Endometrial microvascular endothelial cells (primary cell): ENCODE data around the gene VAMP8. TPM values are rescaled to one million over a fixed set of nuclear protein-coding genes. Genes with fewer than 3 reads are reported as not detected.
"Not testable (repeated sequence)": the region's sequence is repeated elsewhere in the genome, so short reads cannot be mapped to it uniquely, and the experiment has no call there.

Source experiments
- in situ Hi-C: cut with HindIII; loops from 2 replicates; pipeline ENCODE4 v1.10.0; 2017; ENCODE audit warnings: low sequenced_read_pairs, low pct_unique_long_range_greater_than_20kb; ENCODE audit errors: inconsistent ontology term
- total RNA-seq: library from RNA; depleted of rRNA; stranded (reverse); fragments of >200 nt; gene quantifications from one replicate; pipeline ENCODE4 v1.2.3, GENCODE V29; 2015; ENCODE audit errors: inconsistent ontology term

VAMP8 gene
- total RNA-seq, 1 donor from 2014 or later, result 3.6 TPM

- in situ Hi-C loops, result loop anchor here (25.0 kb wide), 1 partner anchor 133 kb away; the partner anchor contains the start of genes CAPG and SH2D6
These were observed 32.2 kb upstream of the VAMP8 start for GRCh38 chr2:85544915-85545779.

- in situ Hi-C loops, result loop anchor here (25.0 kb wide), 1 partner anchor 134 kb away; the partner anchor contains the start of genes CAPG and SH2D6
These were observed 31.6 kb upstream of the VAMP8 start for GRCh38 chr2:85545780-85546240.

- in situ Hi-C loops, result loop anchor here (25.0 kb wide), 1 partner anchor 135 kb away; the partner anchor contains the start of genes CAPG and SH2D6
These were observed 30.1 kb upstream of the VAMP8 start for GRCh38 chr2:85547089-85547858.

GRCh38 chr2:85547859-85548607 is 29.4 kb upstream of the VAMP8 start:
- in situ Hi-C loops, result loop anchor here (25.0 kb wide), 1 partner anchor 136 kb away; the partner anchor contains the start of genes CAPG and SH2D6

GRCh38 chr2:85548608-85548900 is 28.8 kb upstream of the VAMP8 start:
- in situ Hi-C loops, result loop anchor here (25.0 kb wide), 1 partner anchor 136 kb away; the partner anchor contains the start of genes CAPG and SH2D6

GRCh38 chr2:85549095-85549494 is 28.3 kb upstream of the VAMP8 start:
- in situ Hi-C loops, result loop anchor here (25.0 kb wide), 1 partner anchor 137 kb away; the partner anchor contains the start of genes CAPG and SH2D6

GRCh38 chr2:85549826-85550225 is 27.6 kb upstream of the VAMP8 start:
- in situ Hi-C loops, result loop anchor here (25.0 kb wide), 1 partner anchor 138 kb away; the partner anchor contains the start of genes CAPG and SH2D6

GRCh38 chr2:85550486-85550885 is 26.9 kb upstream of the VAMP8 start:
- in situ Hi-C loops, result no loop called here

- in situ Hi-C loops, result no loop called here
These were observed 25.4 kb upstream of the VAMP8 start for GRCh38 chr2:85551698-85552678.

GRCh38 chr2:85553184-85553583 is 24.2 kb upstream of the VAMP8 start:
- in situ Hi-C loops, result no loop called here

GRCh38 chr2:85554980-85555612 is 22.3 kb upstream of the VAMP8 start:
- in situ Hi-C loops, result no loop called here

GRCh38 chr2:85557130-85557529 is 20.3 kb upstream of the VAMP8 start:
- in situ Hi-C loops, result no loop called here

- in situ Hi-C loops, result no loop called here
These were observed 19.2 kb upstream of the VAMP8 start for GRCh38 chr2:85558160-85558559.

GRCh38 chr2:85560403-85560726 is 17.0 kb upstream of the VAMP8 start:
- in situ Hi-C loops, result not testable (repeated sequence)

- in situ Hi-C loops, result no loop called here
These were observed 16.5 kb upstream of the VAMP8 start for GRCh38 chr2:85560812-85561279.

- in situ Hi-C loops, result no loop called here
These were observed 15.8 kb upstream of the VAMP8 start, which contains the start of gene GGCX for GRCh38 chr2:85561280-85562212. Gene GGCX, minus strand, starts transcription at chr2:85561493. Its CDS starts 65 bp downstream, at chr2:85561428.
